ENCODE results near the gene ITLN1.
A peak's percentile ranks its signal among the peaks of the same experiment; 100 is the strongest.
"Not testable (repeated sequence)": the region's sequence is repeated elsewhere in the genome, so short reads cannot be mapped to it uniquely, and the experiment has no call there.

ITLN1 gene

DNA sequence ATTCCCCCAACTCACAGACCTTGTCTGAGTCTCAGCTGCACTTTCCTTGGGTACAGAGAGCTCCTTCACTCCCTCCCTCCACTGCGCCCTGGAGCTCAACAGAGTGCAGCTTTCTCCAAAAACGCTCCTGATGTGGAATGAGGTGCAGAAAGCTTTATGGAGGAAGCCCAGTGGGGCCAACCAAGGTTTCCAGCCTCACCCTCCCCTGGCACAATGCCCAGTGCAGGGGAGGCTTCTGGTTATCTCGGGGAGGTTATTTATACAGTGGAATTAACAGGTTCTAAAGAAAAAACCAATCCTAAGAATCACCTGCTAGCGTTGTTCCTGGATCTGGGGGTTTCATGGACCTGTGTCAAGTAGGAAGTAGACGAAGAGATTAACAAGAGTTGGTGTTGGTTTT, at the start of gene ITLN1:
ITLN1 (minus strand) TSS at position 139 of the 400 bp plus-strand sequence. CDS start 303 bp downstream, outside the sequence.
- H3K27me3 ChIP-seq, result no peaks in the 10 kb centered on the region
- H4K20me1 ChIP-seq, result no peaks in the 10 kb centered on the region
- no peak within 1 kb of the TSS for H3K27ac ChIP-seq
- H3K36me3 ChIP-seq, result no peaks in the 10 kb centered on the region
- H3K9ac ChIP-seq, result no peak within 1 kb of the TSS
- no peak for TF ChIP-seq Cebpa-rat (IDR thresholded peaks at IDR 0.05)
- H3K4me1 ChIP-seq, result peaks cover 0 to 18% (median 0%) of the 10 kb centered on the region in 10 experiments; a peak in 2 of 20 replicates
- H3K9me3 ChIP-seq (replicated peaks in 1 of 11), result 0 out of 22 replicates have a peak, but pooled peaks cover 0 to 4% (median 0%) of the 10 kb centered on the region in 11 experiments
- H3K4me2 ChIP-seq, result no peak within 1 kb of the TSS
- no peak within 1 kb of the TSS for H3K4me3 ChIP-seq

DNA sequence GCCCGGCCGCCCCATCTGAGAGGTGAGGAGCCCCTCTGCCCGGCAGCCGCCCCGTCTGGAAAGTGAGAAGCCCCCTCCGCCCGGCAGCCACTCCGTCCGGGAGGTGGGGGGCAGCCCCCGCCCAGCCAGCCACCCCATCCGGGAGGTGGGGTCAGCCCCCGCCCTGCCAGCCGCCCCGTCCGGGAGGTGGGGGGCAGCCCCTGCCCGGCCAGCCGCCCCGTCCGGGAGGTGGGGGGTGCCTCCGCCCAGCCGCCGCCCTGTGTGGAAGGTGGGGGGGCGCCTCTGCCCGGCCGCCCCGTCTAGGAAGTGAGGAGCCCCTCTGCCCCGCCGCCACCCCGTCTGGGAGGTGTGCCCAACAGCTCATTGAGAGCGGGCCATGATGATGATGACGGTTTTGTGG, 48.3 kb upstream of the ITLN1 start:
- not testable (repeated sequence) for H3K4me3 ChIP-seq, H3K4me2 ChIP-seq, H3K27me3 ChIP-seq, H3K36me3 ChIP-seq, H3K27ac ChIP-seq, H4K20me1 ChIP-seq, H3K9ac ChIP-seq
- H3K9me3 ChIP-seq (replicated peaks in 1 of 11), result peaks cover 15 to 50% (median 30%) of the 10 kb centered on the region in 11 experiments
- peaks cover 0 to 12% (median 6%) of the 10 kb centered on the region in 10 experiments; a peak in 13 of 20 replicates for H3K4me1 ChIP-seq

DNA sequence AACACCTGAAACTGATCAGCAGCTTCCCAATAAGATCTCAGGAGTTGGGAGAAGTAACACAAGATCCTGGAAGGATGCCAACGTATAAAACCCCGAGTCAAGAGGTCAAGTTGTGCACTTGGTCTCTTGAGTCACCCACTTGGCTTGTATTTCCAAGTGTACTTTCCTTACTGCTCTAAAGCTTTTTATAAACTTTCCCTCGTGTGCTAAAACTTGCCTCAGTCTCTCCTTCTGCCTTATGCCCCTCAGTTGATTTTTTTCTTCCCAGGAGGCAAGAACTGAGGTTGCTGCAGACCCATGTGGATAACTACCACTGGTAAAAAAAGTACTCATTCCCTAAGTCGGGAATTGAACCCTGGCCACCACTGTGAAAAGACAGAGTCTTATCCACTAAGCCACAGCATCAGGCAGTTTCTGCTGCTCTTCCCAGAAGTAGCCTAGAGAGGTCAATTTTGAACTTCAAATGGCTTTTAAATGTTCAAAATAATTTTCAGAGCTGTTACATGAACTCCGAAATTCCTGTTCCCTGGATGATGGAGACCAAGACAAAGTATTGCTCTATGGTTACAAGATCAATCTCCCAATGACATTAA, 40.8 kb upstream of the ITLN1 start:
- no peaks in the 10 kb centered on the region for H3K36me3 ChIP-seq
- no peak for TF ChIP-seq Cebpa-rat (IDR thresholded peaks at IDR 0.05)
- H3K9me3 ChIP-seq (replicated peaks in 1 of 11), result peaks cover 74 to 79% (median 75%) of the 10 kb centered on the region in 11 experiments
- no peak overlapping the region for H3K4me2 ChIP-seq
- H3K27ac ChIP-seq, result no peak overlapping the region
- no peak overlapping the region for H3K9ac ChIP-seq
- no peaks in the 10 kb centered on the region for H3K27me3 ChIP-seq
- no peaks in the 10 kb centered on the region for H3K4me1 ChIP-seq
- H4K20me1 ChIP-seq, result no peaks in the 10 kb centered on the region
- H3K4me3 ChIP-seq, result no peak overlapping the region

DNA sequence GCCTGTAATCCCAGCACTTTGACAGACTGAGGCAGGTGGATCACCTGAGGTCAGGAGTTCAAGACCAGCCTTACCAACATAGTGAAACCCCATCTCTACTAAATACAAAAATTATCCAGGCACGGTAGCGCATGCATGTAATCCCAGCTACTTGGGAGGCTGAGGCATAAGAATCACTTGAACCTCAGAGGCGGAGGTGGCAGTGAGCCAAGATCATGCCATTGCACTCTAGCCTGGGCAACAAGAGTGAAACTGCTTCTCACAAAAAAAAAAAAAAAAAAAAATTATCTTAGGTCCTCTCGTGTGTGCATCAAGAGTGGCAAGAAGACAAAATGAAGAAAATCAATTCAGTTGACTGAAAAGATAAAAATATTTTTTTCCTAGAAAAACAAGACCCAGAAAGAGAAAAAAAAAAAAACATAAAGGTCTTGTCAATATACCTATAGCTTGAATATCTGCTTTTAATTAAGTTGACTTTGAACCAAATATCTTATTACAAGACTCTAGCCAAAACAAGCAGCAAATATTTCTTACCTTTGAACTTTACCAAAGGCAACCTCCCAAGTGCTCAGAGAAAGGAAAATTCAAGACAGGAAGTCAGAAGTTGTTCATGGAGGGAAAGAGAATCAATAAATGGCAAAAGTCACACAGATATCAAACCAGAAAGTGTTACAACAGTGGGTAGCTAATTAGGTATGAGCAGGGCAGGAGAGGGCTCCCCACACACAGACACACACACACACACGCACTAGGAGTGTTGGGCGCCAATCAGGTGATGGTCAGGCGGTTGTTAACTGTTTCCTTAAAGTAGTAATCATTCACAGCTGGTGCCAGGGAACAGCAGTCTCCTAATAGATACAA, 40.0 kb upstream of the ITLN1 start:
- no peak overlapping the region for H3K4me2 ChIP-seq
- peaks cover 82 to 86% (median 83%) of the 10 kb centered on the region in 11 experiments for H3K9me3 ChIP-seq (replicated peaks in 1 of 11)
- no peaks in the 10 kb centered on the region for H3K27me3 ChIP-seq

DNA sequence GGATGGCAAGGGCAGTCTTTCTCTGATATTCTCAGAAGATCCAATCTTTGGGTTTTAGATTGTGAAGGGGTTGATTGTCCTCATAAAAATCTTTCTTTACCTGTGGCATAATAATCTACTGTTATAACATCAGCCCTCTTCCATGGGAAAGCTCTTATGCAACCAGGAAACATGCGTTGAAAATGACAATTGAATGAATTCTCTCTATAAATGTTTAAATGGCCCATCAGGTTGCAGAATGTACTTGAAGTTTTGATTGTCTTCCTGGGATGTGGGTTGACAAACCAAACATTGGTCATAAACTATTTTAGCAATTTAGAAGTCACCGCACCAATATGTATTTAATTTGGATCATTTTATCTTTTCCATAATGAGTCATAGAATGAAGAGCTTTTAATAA, 31.7 kb upstream of the ITLN1 start:
- Histone ChIP-seq H3K9me3 (replicated peaks in 1 of 11) (peaks cover 17 to 29% (median 20%) of the 10 kb centered on the region in 11 experiments), H3K9ac (no peak overlapping the region), H3K27me3 (no peaks in the 10 kb centered on the region), H3K4me3 (no peak overlapping the region), H4K20me1 (no peaks in the 10 kb centered on the region), H3K4me1 (no peaks in the 10 kb centered on the region), H3K36me3 (no peaks in the 10 kb centered on the region), H3K4me2 (no peak overlapping the region), H3K27ac (no peak overlapping the region)
- no peak for TF ChIP-seq Cebpa-rat (IDR thresholded peaks at IDR 0.05)

More for the DNA sequence above, 40.0 kb upstream of the ITLN1 start:
- TF ChIP-seq Cebpa-rat (IDR thresholded peaks at IDR 0.05), result no peak
- H3K4me3 ChIP-seq, result no peak overlapping the region
- no peaks in the 10 kb centered on the region for H4K20me1 ChIP-seq
- no peak overlapping the region for H3K9ac ChIP-seq
- no peak overlapping the region for H3K27ac ChIP-seq
- no peaks in the 10 kb centered on the region for H3K4me1 ChIP-seq
- H3K36me3 ChIP-seq, result no peaks in the 10 kb centered on the region

DNA sequence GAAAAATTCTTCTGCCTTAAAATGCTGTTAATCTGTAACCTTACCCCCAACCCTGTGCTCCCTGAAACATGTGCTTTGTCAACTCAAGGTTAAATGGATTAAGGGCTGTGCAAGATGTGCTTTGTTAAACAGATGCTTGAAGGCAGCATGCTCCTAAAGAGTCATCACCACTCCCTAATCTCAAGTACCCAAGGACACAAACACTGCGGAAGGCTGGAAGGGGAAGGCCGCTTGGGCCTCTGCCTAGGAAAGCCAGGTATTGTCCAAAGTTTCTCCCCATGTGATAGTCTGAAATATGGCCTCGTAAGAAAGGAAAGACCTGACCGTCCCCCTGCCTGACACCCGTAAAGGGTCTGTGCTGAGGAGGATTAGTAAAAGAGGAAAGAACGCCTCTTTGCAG, 28.2 kb upstream of the ITLN1 start:
- not testable (repeated sequence) for H3K27me3 ChIP-seq, H3K4me2 ChIP-seq, H3K4me1 ChIP-seq, H3K4me3 ChIP-seq, H4K20me1 ChIP-seq, H3K9ac ChIP-seq, H3K27ac ChIP-seq, H3K36me3 ChIP-seq
- peaks cover 5 to 21% (median 12%) of the 10 kb centered on the region in 11 experiments; a peak in 16 of 22 replicates for H3K9me3 ChIP-seq (replicated peaks in 1 of 11)

DNA sequence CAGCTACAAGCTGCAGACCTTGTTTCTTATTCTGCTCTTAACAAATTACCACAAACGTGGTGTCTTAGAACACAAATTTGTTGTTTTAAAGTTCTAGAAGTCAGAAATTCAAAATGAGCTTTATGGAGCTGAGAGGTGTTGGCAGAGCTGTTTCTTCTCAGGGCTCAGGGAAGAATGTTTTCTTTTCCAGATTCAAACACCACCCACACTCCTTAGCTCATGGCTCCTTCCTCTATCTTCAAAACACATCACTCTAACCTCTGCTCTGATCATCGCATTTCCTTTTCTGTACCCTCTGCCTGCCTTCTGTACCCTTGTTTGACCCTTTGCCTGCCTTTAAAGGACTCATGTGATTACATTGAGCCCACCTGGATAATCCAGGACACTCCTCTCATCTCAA, 26.9 kb upstream of the ITLN1 start:
- no peaks in the 10 kb centered on the region for H3K36me3 ChIP-seq
- peaks cover 0 to 4% (median 0%) of the 10 kb centered on the region in 10 experiments; a peak in 2 of 20 replicates for H3K4me1 ChIP-seq
- TF ChIP-seq Cebpa-rat (IDR thresholded peaks at IDR 0.05), result no peak
- peaks cover 5 to 18% (median 12%) of the 10 kb centered on the region in 11 experiments; a peak in 16 of 22 replicates for H3K9me3 ChIP-seq (replicated peaks in 1 of 11)
- no peaks in the 10 kb centered on the region for H3K27me3 ChIP-seq
- H4K20me1 ChIP-seq, result no peaks in the 10 kb centered on the region
- H3K9ac ChIP-seq, result no peak overlapping the region
- H3K27ac ChIP-seq, result no peak overlapping the region
- H3K4me2 ChIP-seq, result no peak overlapping the region
- H3K4me3 ChIP-seq, result no peak overlapping the region

DNA sequence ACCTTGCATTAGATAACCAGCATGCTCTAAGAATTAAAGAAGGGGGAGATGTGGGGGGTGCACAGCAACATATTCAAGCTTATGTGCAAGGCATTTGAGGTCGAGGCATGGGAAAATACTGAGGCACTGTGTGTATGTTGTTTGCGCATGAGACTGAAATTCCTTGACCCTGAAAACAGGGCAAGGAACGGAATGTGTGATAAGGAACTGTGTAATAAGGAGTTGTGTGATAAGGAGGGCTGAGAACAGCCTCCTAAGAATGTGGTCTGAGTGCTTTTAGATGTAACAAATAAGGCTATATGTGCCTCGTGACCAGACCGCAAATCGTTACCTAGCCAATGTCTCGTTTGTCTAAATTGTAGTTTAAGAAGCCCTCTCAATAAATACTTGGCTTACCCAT, 26.5 kb upstream of the ITLN1 start:
- Histone ChIP-seq H4K20me1 (no peaks in the 10 kb centered on the region), H3K36me3 (no peaks in the 10 kb centered on the region), H3K4me3 (no peak overlapping the region), H3K4me1 (peaks cover 0 to 4% (median 0%) of the 10 kb centered on the region in 10 experiments; a peak in 2 of 20 replicates), H3K9ac (no peak overlapping the region), H3K4me2 (no peak overlapping the region), H3K27ac (no peak overlapping the region), H3K9me3 (replicated peaks in 1 of 11) (peaks cover 5 to 18% (median 12%) of the 10 kb centered on the region in 11 experiments; a peak in 16 of 22 replicates), H3K27me3 (no peaks in the 10 kb centered on the region)
- no peak for TF ChIP-seq Cebpa-rat (IDR thresholded peaks at IDR 0.05)

DNA sequence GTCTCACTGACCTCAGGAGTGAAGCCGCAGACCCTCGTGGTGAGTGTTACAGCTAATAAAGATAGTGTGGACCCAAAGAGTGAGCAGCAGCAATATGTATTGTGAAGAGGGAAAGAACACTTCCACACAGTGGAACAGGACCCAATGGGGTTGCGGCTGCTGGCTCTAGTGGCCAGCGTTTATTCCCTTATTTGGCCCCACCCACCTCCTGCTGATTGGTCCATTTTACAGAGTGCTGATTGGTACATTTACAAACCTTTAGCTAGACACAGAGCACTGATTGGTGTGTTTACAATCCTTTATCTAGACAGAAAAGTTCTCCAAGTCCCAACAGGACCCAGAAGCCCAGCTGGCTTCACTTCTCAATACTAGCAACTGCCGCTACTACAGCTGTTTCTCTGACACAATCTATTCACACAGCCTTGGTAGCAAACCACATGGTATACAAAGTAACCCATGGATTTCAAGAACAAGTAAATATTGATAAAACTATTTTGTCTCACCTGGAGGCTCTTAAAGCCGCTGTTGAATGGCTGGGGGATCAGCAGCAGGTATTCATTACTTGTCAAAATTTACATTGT, 25.3 kb upstream of the ITLN1 start:
- no peaks in the 10 kb centered on the region for H4K20me1 ChIP-seq
- H3K27ac ChIP-seq, result no peak overlapping the region
- no peaks in the 10 kb centered on the region for H3K27me3 ChIP-seq
- no peak overlapping the region for H3K9ac ChIP-seq
- peaks cover 5 to 18% (median 12%) of the 10 kb centered on the region in 11 experiments; a peak in 16 of 22 replicates for H3K9me3 ChIP-seq (replicated peaks in 1 of 11)
- TF ChIP-seq Cebpa-rat (IDR thresholded peaks at IDR 0.05), result no peak
- no peaks in the 10 kb centered on the region for H3K36me3 ChIP-seq
- H3K4me2 ChIP-seq, result peak overlapping the region in 3 of 11 experiments; percentile 13 to 25 (median 25); a peak in 3 of 22 replicates
- peaks cover 0 to 4% (median 0%) of the 10 kb centered on the region in 10 experiments; a peak in 2 of 20 replicates for H3K4me1 ChIP-seq
- H3K4me3 ChIP-seq, result no peak overlapping the region
